Measurements from ENCODE around the gene SMARCB1.

DNA sequence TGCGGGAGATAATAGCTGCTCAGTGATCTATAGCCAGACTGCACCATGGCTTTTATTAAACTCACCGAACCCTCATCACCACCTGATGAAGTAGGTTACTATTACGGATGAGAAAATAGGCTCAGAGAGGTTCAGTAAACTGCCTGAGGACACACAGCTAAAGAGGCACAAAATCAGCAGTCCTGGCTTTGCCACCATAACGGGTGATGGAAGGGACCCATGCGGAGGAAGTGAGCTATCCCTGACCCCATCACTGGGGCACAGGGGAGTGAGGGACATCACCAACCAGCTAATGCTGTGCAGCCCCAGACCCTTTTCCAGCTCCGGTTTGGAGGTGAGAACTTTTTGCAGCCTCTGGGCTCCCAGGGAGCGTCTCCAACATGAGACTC is 59.3 kb downstream of the SMARCB1 start:
- TF ChIP-seq, protein P1, sequence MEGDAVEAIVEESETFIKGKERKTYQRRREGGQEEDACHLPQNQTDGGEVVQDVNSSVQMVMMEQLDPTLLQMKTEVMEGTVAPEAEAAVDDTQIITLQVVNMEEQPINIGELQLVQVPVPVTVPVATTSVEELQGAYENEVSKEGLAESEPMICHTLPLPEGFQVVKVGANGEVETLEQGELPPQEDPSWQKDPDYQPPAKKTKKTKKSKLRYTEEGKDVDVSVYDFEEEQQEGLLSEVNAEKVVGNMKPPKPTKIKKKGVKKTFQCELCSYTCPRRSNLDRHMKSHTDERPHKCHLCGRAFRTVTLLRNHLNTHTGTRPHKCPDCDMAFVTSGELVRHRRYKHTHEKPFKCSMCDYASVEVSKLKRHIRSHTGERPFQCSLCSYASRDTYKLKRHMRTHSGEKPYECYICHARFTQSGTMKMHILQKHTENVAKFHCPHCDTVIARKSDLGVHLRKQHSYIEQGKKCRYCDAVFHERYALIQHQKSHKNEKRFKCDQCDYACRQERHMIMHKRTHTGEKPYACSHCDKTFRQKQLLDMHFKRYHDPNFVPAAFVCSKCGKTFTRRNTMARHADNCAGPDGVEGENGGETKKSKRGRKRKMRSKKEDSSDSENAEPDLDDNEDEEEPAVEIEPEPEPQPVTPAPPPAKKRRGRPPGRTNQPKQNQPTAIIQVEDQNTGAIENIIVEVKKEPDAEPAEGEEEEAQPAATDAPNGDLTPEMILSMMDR (conservative IDR thresholded peaks at IDR 0.05), result no peak
- TF ChIP-seq EZH2 (IDR thresholded peaks at IDR 0.05; ENCODE audit: low read depth), result no peak
